C1 segment of cervical spinal cord (tissue), 14 donors: ENCODE data around the gene CLEC7A.

Experiments
- DNase-seq, 14 donors: peaks; one replicate each; lab custom pipeline; 2025; lab: John Stamatoyannopoulos, UW

Gene CLEC7A

GRCh38 chr12:10130042-10130441, at the start of gene CLEC7A:
Gene CLEC7A (minus strand): TSS chr12:10130199. CDS start chr12:10130082, 117 bp downstream.
- no peak for DNase-seq

DNA sequence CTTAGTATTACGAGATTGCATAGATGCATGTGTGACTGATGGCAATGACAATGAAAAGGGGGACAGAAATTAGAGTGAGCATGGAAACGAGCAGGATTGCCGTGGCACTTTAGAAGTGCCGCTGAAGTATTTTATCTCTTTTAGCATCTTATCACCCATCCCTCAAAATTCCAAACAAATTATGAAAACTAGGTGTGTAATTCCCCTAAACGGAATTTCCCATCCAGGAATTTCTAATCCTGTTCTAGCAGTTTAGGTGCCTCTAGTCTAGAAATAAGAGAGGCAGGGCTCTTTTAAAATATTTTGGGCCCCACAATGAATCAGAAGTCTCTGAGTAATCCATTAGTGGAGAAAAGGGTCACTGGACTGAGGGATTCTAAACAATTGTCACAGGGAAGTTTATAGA, 49.8 kb upstream of the CLEC7A start:
- DNase-seq, result no peak

DNA sequence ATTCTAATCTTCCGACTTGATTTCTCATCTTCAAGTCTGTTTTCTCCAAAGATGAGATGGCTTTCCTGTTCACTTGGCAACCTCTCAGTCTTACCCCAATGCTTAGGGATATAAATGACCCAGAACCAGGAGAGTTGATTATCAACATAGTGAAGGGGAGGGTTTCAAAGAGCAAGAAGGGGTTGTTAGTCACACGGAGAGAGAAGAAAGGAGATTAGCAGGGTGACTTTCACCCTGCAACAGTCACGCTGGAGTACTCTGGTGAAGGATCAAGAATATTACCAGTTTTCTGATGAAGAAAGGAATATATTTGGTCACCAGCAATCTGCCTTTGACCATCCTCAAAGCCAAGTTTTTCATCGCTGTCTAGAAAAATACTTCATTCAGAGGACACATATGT, 48.8 kb upstream of the CLEC7A start, which contains the start of gene TMEM52B:
TMEM52B (plus strand) TSS at position 212 of the 400 bp plus-strand sequence. CDS start 543 bp downstream, outside the sequence.
- no peak for DNase-seq

GRCh38 chr12:10175846-10176636, 46.0 kb upstream of the CLEC7A start:
- DNase-seq, result no peak

DNA sequence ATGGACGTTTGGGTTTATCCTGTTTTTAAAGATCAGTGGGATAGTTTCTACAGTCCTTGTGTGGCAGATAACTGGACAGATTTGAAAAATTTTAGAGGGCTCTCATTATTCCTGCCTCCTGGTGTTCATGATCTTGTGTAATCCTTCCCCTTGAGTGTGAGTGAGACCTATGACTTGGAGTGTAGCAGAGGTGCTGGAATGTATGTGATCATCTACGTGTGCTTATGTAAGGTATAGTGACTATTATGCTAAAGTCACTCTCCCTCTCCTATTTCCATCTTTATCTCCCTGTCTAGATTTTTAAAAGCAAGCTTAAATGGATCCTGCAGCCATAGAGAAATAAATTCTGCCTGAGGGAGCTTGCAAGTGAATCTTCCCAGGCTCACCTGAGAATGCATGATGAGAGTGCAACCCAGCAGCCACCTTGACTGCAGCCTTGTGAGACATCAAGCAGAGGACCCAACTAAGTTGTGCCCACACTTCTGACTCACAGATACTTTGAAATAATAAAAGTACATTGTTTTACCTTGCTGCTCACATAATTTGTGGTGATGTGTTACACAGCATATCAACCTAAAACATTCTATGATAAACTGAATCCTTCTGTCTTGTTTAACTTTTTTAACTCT, 45.1 kb upstream of the CLEC7A start:
- no peak for DNase-seq

GRCh38 chr12:10171973-10172728, 42.2 kb upstream of the CLEC7A start, which contains the start of gene OLR1:
Gene OLR1 (minus strand): TSS chr12:10172132. CDS start chr12:10172077, 55 bp downstream.
- DNase-seq, result no peak

- no peak for DNase-seq
Observed at GRCh38 chr12:10170216-10170615, 40.2 kb upstream of the CLEC7A start.

DNA sequence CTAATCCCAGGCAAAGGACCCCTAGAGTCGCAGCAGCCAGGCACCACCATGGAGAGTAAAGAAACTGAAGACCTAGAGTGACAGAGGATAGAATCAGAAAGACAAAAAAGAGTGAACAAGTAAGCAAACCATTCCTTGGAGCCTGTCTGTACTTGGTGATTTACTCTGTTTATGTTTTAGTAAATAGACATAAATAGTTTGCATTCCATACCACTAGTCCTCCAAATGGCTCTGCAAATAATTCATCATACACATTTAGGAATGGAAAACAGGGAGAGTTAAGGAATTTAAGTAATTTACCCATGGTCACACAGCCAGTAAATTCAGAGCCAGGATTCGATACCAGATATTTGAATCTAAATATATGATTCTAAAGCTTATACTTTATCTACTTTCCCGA, 39.1 kb upstream of the CLEC7A start:
- no peak for DNase-seq

DNA sequence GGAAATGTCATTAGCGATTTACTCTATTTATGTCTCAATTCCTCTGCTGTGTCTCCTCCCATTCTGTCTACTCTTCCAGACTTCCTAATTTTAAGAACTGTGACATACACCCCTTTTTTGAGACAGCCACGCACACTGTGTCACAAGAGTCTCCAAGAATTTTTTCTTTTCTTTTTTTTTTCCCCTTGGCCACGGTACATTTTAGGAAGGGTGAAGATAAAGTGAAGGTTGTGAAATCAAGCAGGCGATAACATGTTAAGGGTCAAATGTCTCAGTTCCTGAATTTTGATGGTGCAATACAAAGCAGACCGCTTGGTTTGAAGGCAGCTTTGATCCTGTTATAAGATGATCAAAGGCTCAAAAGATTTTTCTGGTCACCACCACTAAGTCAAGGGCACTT, 37.6 kb upstream of the CLEC7A start:
- DNase-seq, result no peak

DNA sequence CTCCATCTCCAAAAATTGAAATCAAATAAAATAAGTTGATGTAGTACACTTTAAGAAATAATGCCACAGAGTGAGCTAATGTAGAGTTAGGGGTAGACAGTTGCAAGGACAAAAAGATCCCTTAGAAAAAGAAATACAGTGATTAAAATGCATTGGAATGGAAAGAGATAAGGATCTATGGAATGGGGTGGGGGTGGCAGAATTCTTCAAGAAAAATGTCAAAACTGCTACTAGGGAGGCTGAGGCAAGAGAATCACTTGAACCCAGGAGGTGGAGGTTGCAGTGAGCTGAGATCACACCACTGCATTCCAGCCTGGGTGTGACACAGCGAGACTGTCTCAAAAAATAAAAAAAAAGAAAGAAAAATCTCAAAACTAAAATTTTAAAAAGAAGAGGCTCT, 35.4 kb upstream of the CLEC7A start:
- DNase-seq, result no peak

DNA sequence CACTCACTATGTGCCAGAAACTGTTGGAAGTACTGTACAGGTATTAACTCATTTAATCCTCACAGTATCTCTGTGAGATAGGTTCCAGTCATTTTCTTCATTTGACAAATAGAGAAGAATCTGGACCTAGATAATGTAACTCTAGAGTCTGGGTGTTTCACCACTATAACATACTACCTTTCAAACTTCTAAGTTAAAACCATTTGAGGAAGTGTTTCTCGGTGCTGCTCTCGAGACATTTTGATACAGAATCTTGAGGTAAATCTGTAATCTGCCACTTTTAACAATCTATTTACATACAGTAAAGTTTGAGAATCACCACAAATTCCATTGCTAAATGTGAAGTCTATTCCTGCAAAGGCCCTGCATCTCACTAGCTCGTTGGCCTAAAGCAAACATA, 33.1 kb upstream of the CLEC7A start:
- DNase-seq, result no peak

- peak in 1 of 14 donors; percentile 1 for DNase-seq
Observed at GRCh38 chr12:10160617-10161385, 30.8 kb upstream of the CLEC7A start.

GRCh38 chr12:10159280-10159679, 29.3 kb upstream of the CLEC7A start:
- no peak for DNase-seq

DNA sequence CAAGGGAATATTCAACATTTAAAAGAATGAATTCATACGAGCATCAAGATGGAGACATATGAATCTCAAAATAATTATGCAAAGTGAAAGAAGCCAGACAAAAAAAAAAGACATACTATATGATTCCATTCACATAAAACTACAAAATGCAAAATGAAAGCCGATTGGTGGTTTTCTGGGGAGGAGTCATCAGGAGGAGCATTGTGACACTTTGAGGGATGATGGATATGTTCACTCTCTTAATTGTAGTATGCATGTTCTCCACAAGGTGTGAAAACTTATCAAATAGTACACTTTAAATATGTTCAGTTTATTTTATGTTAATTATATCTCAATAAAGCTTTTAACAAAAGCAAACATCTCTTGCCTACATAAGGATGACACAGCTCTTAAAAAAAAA, 28.4 kb upstream of the CLEC7A start:
- DNase-seq, result no peak

DNA sequence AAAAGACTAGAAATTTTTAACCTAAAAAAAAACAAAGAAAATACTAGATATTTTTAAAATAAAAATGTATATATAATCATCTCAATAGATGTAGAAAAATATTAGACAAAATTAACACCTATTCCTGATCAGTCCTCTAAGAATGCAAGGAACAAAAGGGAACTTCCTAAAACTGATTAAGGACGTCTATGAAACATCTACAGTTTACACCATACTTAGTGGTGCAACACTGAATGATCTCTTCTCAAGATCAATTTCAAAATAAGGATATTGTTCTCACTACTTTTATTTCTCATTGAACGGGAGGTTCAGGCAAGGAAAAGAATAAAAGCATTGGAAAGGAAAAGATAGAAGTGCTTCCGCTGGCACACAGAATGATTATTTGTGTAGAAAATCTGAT, 26.0 kb upstream of the CLEC7A start:
- no peak for DNase-seq

DNA sequence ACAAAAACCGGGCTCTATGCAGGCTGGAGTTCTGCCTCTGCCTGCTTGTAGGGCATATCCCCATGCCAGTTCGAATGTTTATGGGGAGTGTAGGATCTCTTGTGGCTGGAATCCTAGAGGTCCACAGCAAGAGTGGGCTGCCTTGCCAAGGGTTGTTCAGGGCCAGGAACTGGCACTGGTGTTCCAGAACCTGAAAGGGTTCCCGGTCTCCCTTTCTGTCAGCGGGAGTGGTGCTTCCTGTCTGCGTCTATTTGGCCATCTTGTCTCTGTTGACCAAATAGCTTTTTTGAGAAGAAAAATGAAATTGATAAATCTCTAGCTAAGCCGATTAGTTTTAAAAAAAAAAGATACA, 24.1 kb upstream of the CLEC7A start:
- DNase-seq, result peak in 8 of 14 donors; percentile 37 to 74 (median 60)

GRCh38 chr12:10153271-10154144, 23.5 kb upstream of the CLEC7A start:
- peak; percentile 20 to 86 (median 75) for DNase-seq

GRCh38 chr12:10151621-10152020, 21.6 kb upstream of the CLEC7A start:
- no peak for DNase-seq

GRCh38 chr12:10147714-10148403, 17.9 kb upstream of the CLEC7A start:
- no peak for DNase-seq
